Heart left ventricle (tissue), 13 donors: ENCODE measurements around the gene TADA3.

Experiments
- POLR2A ChIP-seq, 2 donors: fragments of 450-650 bp; IDR thresholded peaks; one replicate each; pipeline ENCODE4 v1.6.1; 2017; ENCODE audit warnings: antibody characterized with exemption in 2 of 2, mild to moderate bottlenecking in 2 of 2, moderate library complexity in 2 of 2
- TF ChIP-seq, protein P1 (sequence below), 12 donors: fragments of 200-600 bp; sonication (generic) in 4 of 12; IDR thresholded peaks; one replicate each; pipeline versions ENCODE4 v1.5.0 to v1.8.0; 2018 to 2022; ENCODE audit warnings: antibody characterized with exemption in 12 of 12, mild to moderate bottlenecking in 5 of 12
- donor health status: ischemic (EF 13 %, LVEDD 7.1; RV severe dilation, severe dysfunction).
- donor health status: DM: no; HTN: yes; CAD: no.
- donor health status: DM: no; HTN: no; CAD: no.
- donor health status: ischemic (EF 25% LVEDD 6.9; RV normal size, moderate dysfunction).
- donor health status: ischemic (EF 25% LVEDD 5.7; RV mildly dilated, moderate dysfunction).
- donor health status: ischemic (EF 35%, LVEDD 5.7; RV mildly dilated, moderate dysfunction).
- donor health status: nonischemic (EF 11% LVEDD 7.7; RV severe dilation, severe dysfunction).
- donor health status: DM: yes; HTN: yes; CAD: no.
- donor health status: PGD.
- donor health status: ischemic (EF 29% LVEDD 5.4; RV normal size, mild dysfunction).
- donor health status: nonischemic (EF 23%, LVEDD 6.1; RV moderate dilation, normal function).

DNA sequence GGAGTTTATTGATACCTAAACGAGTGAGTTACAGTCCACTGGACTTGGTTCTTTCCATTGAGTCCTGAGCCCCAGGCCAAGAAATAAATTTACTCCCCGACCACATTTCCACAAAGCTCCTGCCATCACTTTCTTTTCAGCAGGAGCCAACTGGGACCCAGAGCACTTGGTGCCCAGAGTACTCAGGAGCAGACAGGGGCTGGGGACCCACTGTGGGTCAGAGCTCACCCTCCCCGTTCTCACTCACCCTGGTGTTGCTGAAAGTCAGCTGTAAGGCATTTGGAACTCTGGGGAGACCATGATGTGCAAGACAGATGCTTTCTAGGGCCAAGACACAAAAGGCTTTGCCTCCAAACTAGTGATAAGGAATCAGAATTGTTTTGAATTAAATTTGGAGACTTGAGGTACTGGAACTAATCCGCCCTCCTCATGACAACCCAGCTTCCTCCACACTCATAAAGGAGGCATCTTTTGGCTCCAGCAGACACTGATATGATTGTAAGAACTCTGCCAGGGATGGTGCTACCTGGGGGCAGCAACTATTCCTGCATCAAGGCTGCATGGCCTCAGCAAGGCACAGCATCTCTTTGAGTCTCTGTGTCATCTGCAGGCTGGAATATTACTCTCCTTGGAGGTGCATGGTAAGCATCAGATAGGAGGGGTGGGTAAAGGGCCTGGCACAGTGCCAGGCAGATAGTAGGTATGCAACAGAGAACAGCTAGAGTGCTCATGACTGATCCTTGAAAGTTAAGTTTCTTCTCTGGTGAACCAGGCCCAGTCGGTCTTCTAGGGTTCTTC lies 15.2 kb downstream of the TADA3 start:
- TF ChIP-seq, protein P1, sequence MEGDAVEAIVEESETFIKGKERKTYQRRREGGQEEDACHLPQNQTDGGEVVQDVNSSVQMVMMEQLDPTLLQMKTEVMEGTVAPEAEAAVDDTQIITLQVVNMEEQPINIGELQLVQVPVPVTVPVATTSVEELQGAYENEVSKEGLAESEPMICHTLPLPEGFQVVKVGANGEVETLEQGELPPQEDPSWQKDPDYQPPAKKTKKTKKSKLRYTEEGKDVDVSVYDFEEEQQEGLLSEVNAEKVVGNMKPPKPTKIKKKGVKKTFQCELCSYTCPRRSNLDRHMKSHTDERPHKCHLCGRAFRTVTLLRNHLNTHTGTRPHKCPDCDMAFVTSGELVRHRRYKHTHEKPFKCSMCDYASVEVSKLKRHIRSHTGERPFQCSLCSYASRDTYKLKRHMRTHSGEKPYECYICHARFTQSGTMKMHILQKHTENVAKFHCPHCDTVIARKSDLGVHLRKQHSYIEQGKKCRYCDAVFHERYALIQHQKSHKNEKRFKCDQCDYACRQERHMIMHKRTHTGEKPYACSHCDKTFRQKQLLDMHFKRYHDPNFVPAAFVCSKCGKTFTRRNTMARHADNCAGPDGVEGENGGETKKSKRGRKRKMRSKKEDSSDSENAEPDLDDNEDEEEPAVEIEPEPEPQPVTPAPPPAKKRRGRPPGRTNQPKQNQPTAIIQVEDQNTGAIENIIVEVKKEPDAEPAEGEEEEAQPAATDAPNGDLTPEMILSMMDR (IDR thresholded peaks at IDR 0.05): no peak
- no peak for TF ChIP-seq POLR2A (IDR thresholded peaks at IDR 0.05)
